ENCODE measurements around the gene CAMLG. TPM values are rescaled to one million over a fixed set of nuclear protein-coding genes. Genes with fewer than 3 reads are reported as not detected.

Gene CAMLG
- total and polyA plus RNA-seq, 9 of the 15 experiments (the other 6 are each of a cell fraction or from before 2014, with no cell fraction given) = 11.3 to 22.0 (median 16.3) TPM

DNA sequence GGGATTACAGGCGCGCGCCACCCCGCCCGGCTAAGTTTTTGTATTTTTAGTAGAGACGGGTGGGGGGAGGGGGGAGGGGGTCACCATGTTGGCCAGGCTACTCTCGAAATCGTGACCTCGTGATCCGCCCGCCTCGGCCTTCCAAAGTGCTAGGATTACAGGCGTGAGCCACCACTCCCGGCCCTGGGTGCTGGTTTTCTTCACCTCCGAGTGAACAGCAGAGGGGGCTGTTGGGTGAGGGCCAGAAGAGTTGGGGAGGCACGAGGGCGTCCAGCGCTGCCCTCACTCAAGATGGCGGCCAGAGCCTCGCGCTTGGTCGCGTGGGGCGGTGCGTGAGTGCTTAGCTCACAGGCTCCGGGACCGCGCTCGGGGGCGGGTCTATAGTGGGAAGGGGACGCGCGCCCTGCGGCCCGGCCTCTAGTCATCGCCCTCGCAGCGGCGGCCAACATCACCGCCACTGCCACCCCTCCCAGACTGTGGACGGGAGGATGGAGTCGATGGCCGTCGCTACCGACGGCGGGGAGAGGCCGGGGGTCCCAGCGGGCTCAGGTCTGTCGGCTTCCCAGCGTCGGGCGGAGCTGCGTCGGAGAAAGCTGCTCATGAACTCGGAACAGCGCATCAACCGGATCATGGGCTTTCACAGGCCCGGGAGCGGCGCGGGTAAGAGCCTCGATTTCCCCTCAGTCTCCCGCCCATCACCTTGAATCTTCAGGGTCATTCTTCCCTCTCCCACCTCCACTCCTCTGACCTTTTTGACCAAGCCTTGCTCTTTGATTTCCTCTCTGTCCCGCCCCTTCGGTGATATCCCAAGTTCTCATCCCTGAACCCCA is at the start of gene CAMLG (continued):
- TF ChIP-seq, protein P1, sequence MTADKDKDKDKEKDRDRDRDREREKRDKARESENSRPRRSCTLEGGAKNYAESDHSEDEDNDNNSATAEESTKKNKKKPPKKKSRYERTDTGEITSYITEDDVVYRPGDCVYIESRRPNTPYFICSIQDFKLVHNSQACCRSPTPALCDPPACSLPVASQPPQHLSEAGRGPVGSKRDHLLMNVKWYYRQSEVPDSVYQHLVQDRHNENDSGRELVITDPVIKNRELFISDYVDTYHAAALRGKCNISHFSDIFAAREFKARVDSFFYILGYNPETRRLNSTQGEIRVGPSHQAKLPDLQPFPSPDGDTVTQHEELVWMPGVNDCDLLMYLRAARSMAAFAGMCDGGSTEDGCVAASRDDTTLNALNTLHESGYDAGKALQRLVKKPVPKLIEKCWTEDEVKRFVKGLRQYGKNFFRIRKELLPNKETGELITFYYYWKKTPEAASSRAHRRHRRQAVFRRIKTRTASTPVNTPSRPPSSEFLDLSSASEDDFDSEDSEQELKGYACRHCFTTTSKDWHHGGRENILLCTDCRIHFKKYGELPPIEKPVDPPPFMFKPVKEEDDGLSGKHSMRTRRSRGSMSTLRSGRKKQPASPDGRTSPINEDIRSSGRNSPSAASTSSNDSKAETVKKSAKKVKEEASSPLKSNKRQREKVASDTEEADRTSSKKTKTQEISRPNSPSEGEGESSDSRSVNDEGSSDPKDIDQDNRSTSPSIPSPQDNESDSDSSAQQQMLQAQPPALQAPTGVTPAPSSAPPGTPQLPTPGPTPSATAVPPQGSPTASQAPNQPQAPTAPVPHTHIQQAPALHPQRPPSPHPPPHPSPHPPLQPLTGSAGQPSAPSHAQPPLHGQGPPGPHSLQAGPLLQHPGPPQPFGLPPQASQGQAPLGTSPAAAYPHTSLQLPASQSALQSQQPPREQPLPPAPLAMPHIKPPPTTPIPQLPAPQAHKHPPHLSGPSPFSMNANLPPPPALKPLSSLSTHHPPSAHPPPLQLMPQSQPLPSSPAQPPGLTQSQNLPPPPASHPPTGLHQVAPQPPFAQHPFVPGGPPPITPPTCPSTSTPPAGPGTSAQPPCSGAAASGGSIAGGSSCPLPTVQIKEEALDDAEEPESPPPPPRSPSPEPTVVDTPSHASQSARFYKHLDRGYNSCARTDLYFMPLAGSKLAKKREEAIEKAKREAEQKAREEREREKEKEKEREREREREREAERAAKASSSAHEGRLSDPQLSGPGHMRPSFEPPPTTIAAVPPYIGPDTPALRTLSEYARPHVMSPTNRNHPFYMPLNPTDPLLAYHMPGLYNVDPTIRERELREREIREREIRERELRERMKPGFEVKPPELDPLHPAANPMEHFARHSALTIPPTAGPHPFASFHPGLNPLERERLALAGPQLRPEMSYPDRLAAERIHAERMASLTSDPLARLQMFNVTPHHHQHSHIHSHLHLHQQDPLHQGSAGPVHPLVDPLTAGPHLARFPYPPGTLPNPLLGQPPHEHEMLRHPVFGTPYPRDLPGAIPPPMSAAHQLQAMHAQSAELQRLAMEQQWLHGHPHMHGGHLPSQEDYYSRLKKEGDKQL (CRISPR knock-in tag; IDR thresholded peaks at IDR 0.05; ENCODE audit: borderline replicate concordance) = no peak
- TF ChIP-seq FOXP1 (CRISPR knock-in tag; IDR thresholded peaks at IDR 0.05) (peak; percentile 46), RBM15 (IDR thresholded peaks at IDR 0.05; ENCODE audit: insufficient read depth, low read length) (no peak), SOX6 (IDR thresholded peaks at IDR 0.05) (0 out of 2 replicates have a peak, but pooled peaks have one; percentile 21), FOXK2 (conservative IDR thresholded peaks at IDR 0.05 in 1 of 2, IDR thresholded peaks at IDR 0.05 in 1 of 2; ENCODE audit: low read depth in 2 of 2) (0 out of 4 replicates have a peak, but pooled peaks of 1 of the 2 experiments have one; percentile 13), ELF4 (CRISPR knock-in tag; IDR thresholded peaks at IDR 0.05) (no peak; the same call in 1 of the 2 replicates), ZNF780A (CRISPR knock-in tag; IDR thresholded peaks at IDR 0.05) (no peak), ZBTB1 (CRISPR knock-in tag; IDR thresholded peaks at IDR 0.05; ENCODE audit: borderline replicate concordance, low read depth) (peak; percentile 38), RAD21 (CRISPR knock-in tag; conservative IDR thresholded peaks at IDR 0.05 in 1 of 2, IDR thresholded peaks at IDR 0.05 in 1 of 2) (peak; percentile 62 to 81), FOXA3 (CRISPR knock-in tag; conservative IDR thresholded peaks at IDR 0.05 in 1 of 2, IDR thresholded peaks at IDR 0.05 in 1 of 2) (no peak)
- TF ChIP-seq, protein P2, sequence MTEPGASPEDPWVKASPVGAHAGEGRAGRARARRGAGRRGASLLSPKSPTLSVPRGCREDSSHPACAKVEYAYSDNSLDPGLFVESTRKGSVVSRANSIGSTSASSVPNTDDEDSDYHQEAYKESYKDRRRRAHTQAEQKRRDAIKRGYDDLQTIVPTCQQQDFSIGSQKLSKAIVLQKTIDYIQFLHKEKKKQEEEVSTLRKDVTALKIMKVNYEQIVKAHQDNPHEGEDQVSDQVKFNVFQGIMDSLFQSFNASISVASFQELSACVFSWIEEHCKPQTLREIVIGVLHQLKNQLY (CRISPR knock-in tag; conservative IDR thresholded peaks at IDR 0.05) = no peak
- TF ChIP-seq, protein P3, sequence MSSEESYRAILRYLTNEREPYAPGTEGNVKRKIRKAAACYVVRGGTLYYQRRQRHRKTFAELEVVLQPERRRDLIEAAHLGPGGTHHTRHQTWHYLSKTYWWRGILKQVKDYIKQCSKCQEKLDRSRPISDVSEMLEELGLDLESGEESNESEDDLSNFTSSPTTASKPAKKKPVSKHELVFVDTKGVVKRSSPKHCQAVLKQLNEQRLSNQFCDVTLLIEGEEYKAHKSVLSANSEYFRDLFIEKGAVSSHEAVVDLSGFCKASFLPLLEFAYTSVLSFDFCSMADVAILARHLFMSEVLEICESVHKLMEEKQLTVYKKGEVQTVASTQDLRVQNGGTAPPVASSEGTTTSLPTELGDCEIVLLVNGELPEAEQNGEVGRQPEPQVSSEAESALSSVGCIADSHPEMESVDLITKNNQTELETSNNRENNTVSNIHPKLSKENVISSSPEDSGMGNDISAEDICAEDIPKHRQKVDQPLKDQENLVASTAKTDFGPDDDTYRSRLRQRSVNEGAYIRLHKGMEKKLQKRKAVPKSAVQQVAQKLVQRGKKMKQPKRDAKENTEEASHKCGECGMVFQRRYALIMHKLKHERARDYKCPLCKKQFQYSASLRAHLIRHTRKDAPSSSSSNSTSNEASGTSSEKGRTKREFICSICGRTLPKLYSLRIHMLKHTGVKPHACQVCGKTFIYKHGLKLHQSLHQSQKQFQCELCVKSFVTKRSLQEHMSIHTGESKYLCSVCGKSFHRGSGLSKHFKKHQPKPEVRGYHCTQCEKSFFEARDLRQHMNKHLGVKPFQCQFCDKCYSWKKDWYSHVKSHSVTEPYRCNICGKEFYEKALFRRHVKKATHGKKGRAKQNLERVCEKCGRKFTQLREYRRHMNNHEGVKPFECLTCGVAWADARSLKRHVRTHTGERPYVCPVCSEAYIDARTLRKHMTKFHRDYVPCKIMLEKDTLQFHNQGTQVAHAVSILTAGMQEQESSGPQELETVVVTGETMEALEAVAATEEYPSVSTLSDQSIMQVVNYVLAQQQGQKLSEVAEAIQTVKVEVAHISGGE (CRISPR knock-in tag; IDR thresholded peaks at IDR 0.05) = no peak
- TF ChIP-seq, protein P4, sequence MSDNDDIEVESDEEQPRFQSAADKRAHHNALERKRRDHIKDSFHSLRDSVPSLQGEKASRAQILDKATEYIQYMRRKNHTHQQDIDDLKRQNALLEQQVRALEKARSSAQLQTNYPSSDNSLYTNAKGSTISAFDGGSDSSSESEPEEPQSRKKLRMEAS (CRISPR knock-in tag; IDR thresholded peaks at IDR 0.05) = peak; percentile 98

Measured in K562 (cell line).